Measurements from ENCODE around the gene TSKU. TPM values are rescaled to one million over a fixed set of nuclear protein-coding genes. Genes with fewer than 3 reads are reported as not detected.

TSKU gene
- total RNA-seq, 4 donors from 2014 or later: 153 to 281 (median 161) TPM

DNA sequence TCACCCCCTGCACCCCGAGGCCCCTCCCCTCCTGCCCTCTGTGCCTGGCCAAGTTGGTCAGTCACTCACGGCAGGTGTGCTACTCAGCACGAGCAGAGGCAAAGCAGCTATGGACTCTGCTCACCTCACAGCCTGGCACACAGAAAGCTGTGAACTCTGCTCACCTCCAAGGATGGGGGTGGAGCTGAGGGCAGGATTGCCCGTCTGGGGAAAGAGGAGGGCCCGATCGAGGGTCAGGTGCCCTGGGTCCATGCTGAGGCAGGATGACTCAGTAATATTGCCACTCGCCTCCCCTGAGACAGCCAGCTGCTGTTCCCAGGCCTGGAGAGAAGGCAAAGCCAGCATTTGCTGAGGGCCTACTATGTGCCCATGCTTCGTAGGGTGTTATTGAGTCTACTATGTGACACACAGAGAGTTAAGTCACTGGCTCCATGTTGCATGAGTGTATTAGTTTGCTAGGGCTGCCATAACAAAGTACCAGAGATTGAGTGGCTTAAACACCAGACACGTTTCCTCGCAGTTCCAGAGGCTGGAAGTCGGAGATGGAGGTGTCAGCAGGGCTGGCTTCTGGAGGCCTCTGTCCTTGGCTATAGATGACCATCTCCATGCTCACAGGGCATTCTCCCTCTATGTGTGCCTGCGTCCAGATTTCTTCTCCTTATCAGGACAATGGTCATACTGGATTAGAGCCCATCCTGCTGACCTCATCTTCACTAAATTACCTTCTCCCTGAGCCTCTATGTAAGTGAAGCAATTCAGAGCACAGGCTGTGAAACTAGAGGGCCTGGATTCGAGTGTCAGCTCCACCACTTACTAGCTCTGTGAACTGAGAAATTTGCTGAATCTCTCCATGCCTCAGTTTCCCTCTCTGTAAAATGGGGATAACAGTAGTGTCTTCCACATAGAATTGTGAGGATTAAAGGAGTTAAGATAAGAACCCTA lies 13.2 kb upstream of the TSKU start:
- DNase-seq (ENCODE audit: low spot score) (no peak), ATAC-seq (ENCODE audit: low FRiP score) (no peak)
- TF ChIP-seq, protein P1, sequence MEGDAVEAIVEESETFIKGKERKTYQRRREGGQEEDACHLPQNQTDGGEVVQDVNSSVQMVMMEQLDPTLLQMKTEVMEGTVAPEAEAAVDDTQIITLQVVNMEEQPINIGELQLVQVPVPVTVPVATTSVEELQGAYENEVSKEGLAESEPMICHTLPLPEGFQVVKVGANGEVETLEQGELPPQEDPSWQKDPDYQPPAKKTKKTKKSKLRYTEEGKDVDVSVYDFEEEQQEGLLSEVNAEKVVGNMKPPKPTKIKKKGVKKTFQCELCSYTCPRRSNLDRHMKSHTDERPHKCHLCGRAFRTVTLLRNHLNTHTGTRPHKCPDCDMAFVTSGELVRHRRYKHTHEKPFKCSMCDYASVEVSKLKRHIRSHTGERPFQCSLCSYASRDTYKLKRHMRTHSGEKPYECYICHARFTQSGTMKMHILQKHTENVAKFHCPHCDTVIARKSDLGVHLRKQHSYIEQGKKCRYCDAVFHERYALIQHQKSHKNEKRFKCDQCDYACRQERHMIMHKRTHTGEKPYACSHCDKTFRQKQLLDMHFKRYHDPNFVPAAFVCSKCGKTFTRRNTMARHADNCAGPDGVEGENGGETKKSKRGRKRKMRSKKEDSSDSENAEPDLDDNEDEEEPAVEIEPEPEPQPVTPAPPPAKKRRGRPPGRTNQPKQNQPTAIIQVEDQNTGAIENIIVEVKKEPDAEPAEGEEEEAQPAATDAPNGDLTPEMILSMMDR (IDR thresholded peaks at IDR 0.05): no peak

DNA sequence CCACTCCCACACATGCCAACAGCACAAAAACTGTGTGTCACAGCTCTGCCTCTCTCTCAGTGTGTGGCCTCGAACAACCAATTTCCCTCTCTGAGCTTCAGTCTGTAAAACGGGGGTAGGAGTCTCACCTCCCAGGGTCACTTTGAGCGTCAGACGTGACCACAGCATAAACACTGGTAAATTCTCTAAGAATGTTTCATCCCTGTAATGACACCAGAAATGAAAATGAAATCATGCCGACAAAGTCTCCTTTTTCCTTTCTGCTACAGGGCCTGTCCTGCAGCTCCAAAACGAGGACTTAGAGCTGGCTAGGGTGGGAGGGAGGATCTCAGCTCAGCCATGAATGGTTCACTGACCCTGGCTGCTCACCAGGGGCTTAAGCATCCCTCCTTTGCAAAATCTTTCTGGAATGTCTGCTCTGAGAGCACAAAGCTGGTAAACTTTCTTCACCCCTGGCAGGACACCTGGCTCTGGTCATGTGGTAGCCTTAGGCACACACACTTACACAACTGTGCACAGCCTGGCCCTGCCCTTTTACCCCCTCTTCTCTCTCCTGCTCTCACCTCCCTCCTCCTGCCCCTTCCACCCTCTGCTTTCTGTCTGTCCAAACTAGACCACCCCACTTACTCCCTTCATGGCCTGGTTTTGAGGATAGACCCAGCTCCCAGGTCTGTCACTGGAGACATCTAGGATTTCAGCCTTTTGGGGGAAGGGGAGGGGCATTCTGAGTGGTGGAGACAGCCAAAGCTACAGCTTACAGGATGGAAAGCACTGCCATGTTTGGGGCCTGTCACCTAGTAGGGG lies 12.3 kb upstream of the TSKU start:
- TF ChIP-seq, protein P1 (IDR thresholded peaks at IDR 0.05): no peak
- DNase-seq (ENCODE audit: low spot score): no peak

GRCh38 chr11:76771446-76772099 lies 11.6 kb upstream of the TSKU start:
- no peak for ATAC-seq (ENCODE audit: low FRiP score)
- DNase-seq (ENCODE audit: low spot score): no peak
- TF ChIP-seq, protein P1 (IDR thresholded peaks at IDR 0.05): no peak

More for the DNA sequence above, 12.3 kb upstream of the TSKU start:
- ATAC-seq (ENCODE audit: low FRiP score): no peak

GRCh38 chr11:76772100-76772782 lies 10.9 kb upstream of the TSKU start:
- TF ChIP-seq, protein P1 (IDR thresholded peaks at IDR 0.05): no peak
- DNase-seq (ENCODE audit: low spot score): no peak
- ATAC-seq (ENCODE audit: low FRiP score): peak; percentile 23

GRCh38 chr11:76772783-76773106 lies 10.4 kb upstream of the TSKU start:
- DNase-seq (ENCODE audit: low spot score) (no peak), ATAC-seq (ENCODE audit: low FRiP score) (no peak)
- TF ChIP-seq, protein P1 (IDR thresholded peaks at IDR 0.05): no peak

GRCh38 chr11:76773921-76774361 lies 9.2 kb upstream of the TSKU start:
- no peak for ATAC-seq (ENCODE audit: low FRiP score)
- DNase-seq (ENCODE audit: low spot score): no peak
- TF ChIP-seq, protein P1 (IDR thresholded peaks at IDR 0.05): no peak

Measured in omental fat pad (tissue), 4 donors.